Bronchial epithelial cell (primary cell): Measurements from ENCODE around the gene CORO2A. TPM values are rescaled to one million over a fixed set of nuclear protein-coding genes. Genes with fewer than 3 reads are reported as not detected.
"Not testable (repeated sequence)": the region's sequence is repeated elsewhere in the genome, so short reads cannot be mapped to it uniquely, and the experiment has no call there.

Experiments
- DNase-seq: peaks from one replicate; pipeline ENCODE4 v3.0.0-alpha.2; 2010; ENCODE audit warnings: low read depth
- FAIRE-seq: peaks from 2 replicates; lab custom pipeline; 2011; peaks lifted over from hg19 to GRCh38; lab: Jason Lieb, UNC
- H3K27me3 ChIP-seq: 2 replicates; pipeline ENCODE4 v1.5.1; 2011; ENCODE audit warnings: low read length; ENCODE audit not compliant: control insufficient read depth, insufficient read depth
- H3K36me3 ChIP-seq: 2 replicates; pipeline ENCODE4 v1.5.1; 2011; ENCODE audit warnings: low read length; ENCODE audit not compliant: control insufficient read depth, insufficient read depth
- H3K4me3 ChIP-seq: 2 replicates; pipeline ENCODE4 v1.5.1; 2011; ENCODE audit warnings: mild to moderate bottlenecking, low read depth, low read length, control low read depth
- CTCF ChIP-seq: IDR thresholded peaks from 2 replicates; pipeline ENCODE4 v1.5.1; 2011; ENCODE audit warnings: mild to moderate bottlenecking, moderate library complexity, low read length, control low read depth, inconsistent platforms; ENCODE audit not compliant: insufficient read depth, severe bottlenecking
- total RNA-seq: library from RNA; depleted of rRNA; stranded (reverse); fragments of >200 nt; gene quantifications from 2 replicates; pipeline ENCODE4 v1.2.1, GENCODE V29; 2014

The CORO2A gene
- total RNA-seq, 1 donor from 2014 or later: 22.1 TPM

- TF ChIP-seq CTCF: no peak
- Histone ChIP-seq H3K4me3 (no peak overlapping the region), H3K36me3 (peaks cover 49% of the 10 kb centered on the region), H3K27me3 (no peaks in the 10 kb centered on the region)
- DNase-seq: no peak
- no peak for FAIRE-seq
Measured at GRCh38 chr9:98130576-98131228, 61.7 kb downstream of the CORO2A start.

GRCh38 chr9:98130060-98130459 lies 62.4 kb downstream of the CORO2A start:
- H3K4me3 ChIP-seq, FAIRE-seq: not testable (repeated sequence)

GRCh38 chr9:98129451-98129881 lies 63.0 kb downstream of the CORO2A start:
- no peak for FAIRE-seq
- DNase-seq: no peak
- Histone ChIP-seq H3K4me3 (no peak overlapping the region), H3K36me3 (peaks cover 48% of the 10 kb centered on the region), H3K27me3 (no peaks in the 10 kb centered on the region)
- TF ChIP-seq CTCF: no peak

More at GRCh38 chr9:98130060-98130459, 62.4 kb downstream of the CORO2A start:
- peaks cover 49% of the 10 kb centered on the region for H3K36me3 ChIP-seq
- DNase-seq, H3K27me3 ChIP-seq: not testable (repeated sequence)

- Histone ChIP-seq H3K36me3 (peaks cover 41% of the 10 kb centered on the region), H3K27me3 (no peaks in the 10 kb centered on the region), H3K4me3 (no peak overlapping the region)
- FAIRE-seq (no peak), DNase-seq (no peak)
- no peak for TF ChIP-seq CTCF
Measured at GRCh38 chr9:98128316-98128715, 64.1 kb downstream of the CORO2A start.

- DNase-seq (no peak), FAIRE-seq (no peak)
- no peaks in the 10 kb centered on the region for H3K27me3 ChIP-seq
- peaks cover 34% of the 10 kb centered on the region for H3K36me3 ChIP-seq
- no peak overlapping the region for H3K4me3 ChIP-seq
- no peak for TF ChIP-seq CTCF
Measured at GRCh38 chr9:98127226-98127625, 65.2 kb downstream of the CORO2A start.

- Histone ChIP-seq H3K4me3 (no peak overlapping the region), H3K27me3 (no peaks in the 10 kb centered on the region), H3K36me3 (peaks cover 26% of the 10 kb centered on the region)
- no peak for TF ChIP-seq CTCF
- FAIRE-seq (no peak), DNase-seq (no peak)
Measured at GRCh38 chr9:98124637-98125426, 67.6 kb downstream of the CORO2A start.

GRCh38 chr9:98124091-98124490 lies 68.3 kb downstream of the CORO2A start:
- not testable (repeated sequence) for FAIRE-seq, H3K27me3 ChIP-seq, DNase-seq, H3K4me3 ChIP-seq
- peaks cover 22% of the 10 kb centered on the region for H3K36me3 ChIP-seq
